Keratinocyte (primary cell): ENCODE results near the gene HRC.

Source experiments
- EZH2 ChIP-seq: IDR thresholded peaks from one replicate; pipeline ENCODE4 v1.6.1; 2012; ENCODE audit warnings: inconsistent platforms, mild to moderate bottlenecking, low read length, moderate library complexity
- TF ChIP-seq, protein P1 (sequence below), 3 experiments: IDR thresholded peaks in 1 of 3; conservative IDR thresholded peaks in 1 of 3; optimal IDR thresholded peaks in 1 of 3; 2 replicates in 2 of 3; 3 replicates in 1 of 3; pipeline versions ENCODE3 to v1.5.1; 2011; ENCODE audit warnings: low read length in 3 of 3, mild to moderate bottlenecking in 3 of 3, moderate library complexity in 2 of 3, control low read depth in 1 of 3, inconsistent platforms in 1 of 3; ENCODE audit not compliant: insufficient read depth in 2 of 3; ENCODE audit errors: extremely low read depth in 1 of 3

DNA sequence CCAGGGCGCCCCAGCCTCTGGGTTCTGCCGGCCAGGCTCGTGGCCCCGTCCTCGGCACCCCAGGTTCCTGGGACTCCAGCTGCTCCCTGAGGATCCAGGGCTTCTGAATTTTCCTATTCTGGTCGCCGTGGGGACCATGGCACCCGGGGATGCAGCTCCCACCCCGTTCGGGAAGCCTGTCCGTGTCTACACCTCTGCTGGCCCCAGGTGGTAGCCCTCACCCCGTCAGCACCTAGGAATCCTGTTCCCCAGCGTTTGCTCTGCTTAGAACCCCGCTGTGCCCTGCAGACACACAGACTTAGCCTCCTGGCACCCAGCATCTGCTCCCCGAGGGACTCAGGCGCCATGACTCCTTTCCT, 34.9 kb downstream of the HRC start:
- TF ChIP-seq, protein P1, sequence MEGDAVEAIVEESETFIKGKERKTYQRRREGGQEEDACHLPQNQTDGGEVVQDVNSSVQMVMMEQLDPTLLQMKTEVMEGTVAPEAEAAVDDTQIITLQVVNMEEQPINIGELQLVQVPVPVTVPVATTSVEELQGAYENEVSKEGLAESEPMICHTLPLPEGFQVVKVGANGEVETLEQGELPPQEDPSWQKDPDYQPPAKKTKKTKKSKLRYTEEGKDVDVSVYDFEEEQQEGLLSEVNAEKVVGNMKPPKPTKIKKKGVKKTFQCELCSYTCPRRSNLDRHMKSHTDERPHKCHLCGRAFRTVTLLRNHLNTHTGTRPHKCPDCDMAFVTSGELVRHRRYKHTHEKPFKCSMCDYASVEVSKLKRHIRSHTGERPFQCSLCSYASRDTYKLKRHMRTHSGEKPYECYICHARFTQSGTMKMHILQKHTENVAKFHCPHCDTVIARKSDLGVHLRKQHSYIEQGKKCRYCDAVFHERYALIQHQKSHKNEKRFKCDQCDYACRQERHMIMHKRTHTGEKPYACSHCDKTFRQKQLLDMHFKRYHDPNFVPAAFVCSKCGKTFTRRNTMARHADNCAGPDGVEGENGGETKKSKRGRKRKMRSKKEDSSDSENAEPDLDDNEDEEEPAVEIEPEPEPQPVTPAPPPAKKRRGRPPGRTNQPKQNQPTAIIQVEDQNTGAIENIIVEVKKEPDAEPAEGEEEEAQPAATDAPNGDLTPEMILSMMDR (optimal IDR thresholded peaks at IDR 0.05 in 1 of 3, IDR thresholded peaks at IDR 0.05 in 1 of 3, conservative IDR thresholded peaks at IDR 0.05 in 1 of 3; ENCODE audit: extremely low read depth in 1 of 3, insufficient read depth in 2 of 3, low read length in 3 of 3) = no peak
- TF ChIP-seq EZH2 = no peak
